ENCODE results near the gene PPIB.
A peak's percentile ranks its signal among the peaks of the same experiment; 100 is the strongest.

Gene PPIB

GRCh38 chr15:64162869-64163658 is at the start of gene PPIB:
TSS of gene PPIB (minus strand) at chr15:64163022. CDS start at chr15:64162986, 36 bp downstream.
- DNase-seq (ENCODE audit: low spot score), result peak; percentile 95

GRCh38 chr15:64211696-64212095 is 48.9 kb upstream of the PPIB start:
- no peak for DNase-seq (ENCODE audit: low spot score)

- DNase-seq (ENCODE audit: low spot score), result no peak
These were observed 47.5 kb upstream of the PPIB start for GRCh38 chr15:64210371-64210770.

- DNase-seq (ENCODE audit: low spot score), result peak; percentile 44
These were observed 47.0 kb upstream of the PPIB start for GRCh38 chr15:64209680-64210334.

GRCh38 chr15:64205202-64205601 is 42.4 kb upstream of the PPIB start:
- DNase-seq (ENCODE audit: low spot score), result no peak

- no peak for DNase-seq (ENCODE audit: low spot score)
These were observed 34.6 kb upstream of the PPIB start for GRCh38 chr15:64197425-64197824.

GRCh38 chr15:64193971-64194370 is 31.1 kb upstream of the PPIB start:
- no peak for DNase-seq (ENCODE audit: low spot score)

- DNase-seq (ENCODE audit: low spot score), result no peak
These were observed 29.4 kb upstream of the PPIB start for GRCh38 chr15:64191971-64192830.

GRCh38 chr15:64187396-64188191 is 24.8 kb upstream of the PPIB start:
- no peak for DNase-seq (ENCODE audit: low spot score)

GRCh38 chr15:64185146-64185911 is 22.5 kb upstream of the PPIB start:
- no peak for DNase-seq (ENCODE audit: low spot score)

GRCh38 chr15:64182859-64183370 is 20.1 kb upstream of the PPIB start:
- DNase-seq (ENCODE audit: low spot score), result no peak

GRCh38 chr15:64180235-64180824 is 17.5 kb upstream of the PPIB start:
- DNase-seq (ENCODE audit: low spot score), result no peak

GRCh38 chr15:64166102-64166890 is 3.5 kb upstream of the PPIB start:
- DNase-seq (ENCODE audit: low spot score), result no peak

- DNase-seq (ENCODE audit: low spot score), result no peak
These were observed 1.6 kb upstream of the PPIB start for GRCh38 chr15:64164436-64164835.

GRCh38 chr15:64163659-64164362 is 989 bp upstream of the PPIB start:
- DNase-seq (ENCODE audit: low spot score), result peak; percentile 57

- no peak for DNase-seq (ENCODE audit: low spot score)
These were observed 349 bp downstream of the PPIB start for GRCh38 chr15:64162478-64162868.

- no peak for DNase-seq (ENCODE audit: low spot score)
These were observed 939 bp downstream of the PPIB start for GRCh38 chr15:64161688-64162477.

Data from kidney capillary endothelial cell (primary cell).